Tibial nerve (tissue), 4 donors: ENCODE data around the gene SLC10A3.

Source experiments
- EP300 ChIP-seq, 2 donors: sonication (generic); formaldehyde crosslinking; IDR thresholded peaks; one replicate each; pipeline ENCODE4 v1.6.1; 2017; ENCODE audit warnings: antibody characterized with exemption in 2 of 2, mild to moderate bottlenecking in 1 of 2
- POLR2A ChIP-seq, 2 donors: fragments of 450-650 bp; IDR thresholded peaks; one replicate each; pipeline ENCODE4 v1.6.1; 2017; ENCODE audit warnings: antibody characterized with exemption in 2 of 2, mild to moderate bottlenecking in 2 of 2, moderate library complexity in 2 of 2
- TF ChIP-seq, protein P1 (sequence below), 5 experiments: fragments of 200-600 bp in 3 of 5; fragments of 450-650 bp in 2 of 5; sonication (generic) in 3 of 5; IDR thresholded peaks; one replicate each; pipeline ENCODE4 v1.5.1; 2016 to 2019; ENCODE audit warnings: antibody characterized with exemption in 5 of 5, mild to moderate bottlenecking in 3 of 5, moderate library complexity in 2 of 5

- TF ChIP-seq, protein P1, sequence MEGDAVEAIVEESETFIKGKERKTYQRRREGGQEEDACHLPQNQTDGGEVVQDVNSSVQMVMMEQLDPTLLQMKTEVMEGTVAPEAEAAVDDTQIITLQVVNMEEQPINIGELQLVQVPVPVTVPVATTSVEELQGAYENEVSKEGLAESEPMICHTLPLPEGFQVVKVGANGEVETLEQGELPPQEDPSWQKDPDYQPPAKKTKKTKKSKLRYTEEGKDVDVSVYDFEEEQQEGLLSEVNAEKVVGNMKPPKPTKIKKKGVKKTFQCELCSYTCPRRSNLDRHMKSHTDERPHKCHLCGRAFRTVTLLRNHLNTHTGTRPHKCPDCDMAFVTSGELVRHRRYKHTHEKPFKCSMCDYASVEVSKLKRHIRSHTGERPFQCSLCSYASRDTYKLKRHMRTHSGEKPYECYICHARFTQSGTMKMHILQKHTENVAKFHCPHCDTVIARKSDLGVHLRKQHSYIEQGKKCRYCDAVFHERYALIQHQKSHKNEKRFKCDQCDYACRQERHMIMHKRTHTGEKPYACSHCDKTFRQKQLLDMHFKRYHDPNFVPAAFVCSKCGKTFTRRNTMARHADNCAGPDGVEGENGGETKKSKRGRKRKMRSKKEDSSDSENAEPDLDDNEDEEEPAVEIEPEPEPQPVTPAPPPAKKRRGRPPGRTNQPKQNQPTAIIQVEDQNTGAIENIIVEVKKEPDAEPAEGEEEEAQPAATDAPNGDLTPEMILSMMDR (IDR thresholded peaks at IDR 0.05) = no peak
- TF ChIP-seq POLR2A (IDR thresholded peaks at IDR 0.05) = no peak
- no peak for TF ChIP-seq EP300 (IDR thresholded peaks at IDR 0.05)
These were observed 13.6 kb downstream of the SLC10A3 start for GRCh38 chrX:154476821-154477220.
